Measurements from ENCODE around the gene PDCD5. TPM values are rescaled to one million over a fixed set of nuclear protein-coding genes. Genes with fewer than 3 reads are reported as not detected.

Gene PDCD5
- total and polyA plus RNA-seq, 2 experiments from 2014 or later = 236 to 275 TPM

DNA sequence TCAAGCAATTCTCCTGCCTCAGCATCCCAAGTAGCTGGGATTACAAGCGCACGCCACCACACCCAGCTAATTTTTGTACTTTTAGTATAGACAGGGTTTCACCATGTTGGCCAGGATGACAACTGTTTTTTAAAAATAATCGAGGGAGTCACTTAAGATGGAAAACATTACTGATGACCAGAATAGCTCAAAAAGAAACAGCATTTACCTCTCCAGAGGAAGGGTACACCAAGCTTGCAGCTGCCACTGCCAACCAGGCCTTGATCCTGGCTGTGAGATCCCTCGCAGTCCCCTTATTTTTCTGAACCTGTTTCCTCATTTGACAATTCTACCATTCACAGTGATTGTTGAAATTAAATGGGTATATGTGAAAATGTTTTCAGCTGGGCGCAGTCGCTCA is 14.5 kb downstream of the PDCD5 start:
- Histone ChIP-seq H3K4me1 (ENCODE audit: low read depth) (no peaks in the 10 kb centered on the region), H3K27me3 (no peaks in the 10 kb centered on the region), H3K27ac (no peak overlapping the region), H3K4me3 (no peak overlapping the region), H3K36me3 (peaks cover 33% of the 10 kb centered on the region), H3K9me3 (ENCODE audit: low read depth) (no peaks in the 10 kb centered on the region)
- no peak for DNase-seq (ENCODE audit: low read depth in 1 of 2, low spot score in 1 of 2)
- TF ChIP-seq, protein P1, sequence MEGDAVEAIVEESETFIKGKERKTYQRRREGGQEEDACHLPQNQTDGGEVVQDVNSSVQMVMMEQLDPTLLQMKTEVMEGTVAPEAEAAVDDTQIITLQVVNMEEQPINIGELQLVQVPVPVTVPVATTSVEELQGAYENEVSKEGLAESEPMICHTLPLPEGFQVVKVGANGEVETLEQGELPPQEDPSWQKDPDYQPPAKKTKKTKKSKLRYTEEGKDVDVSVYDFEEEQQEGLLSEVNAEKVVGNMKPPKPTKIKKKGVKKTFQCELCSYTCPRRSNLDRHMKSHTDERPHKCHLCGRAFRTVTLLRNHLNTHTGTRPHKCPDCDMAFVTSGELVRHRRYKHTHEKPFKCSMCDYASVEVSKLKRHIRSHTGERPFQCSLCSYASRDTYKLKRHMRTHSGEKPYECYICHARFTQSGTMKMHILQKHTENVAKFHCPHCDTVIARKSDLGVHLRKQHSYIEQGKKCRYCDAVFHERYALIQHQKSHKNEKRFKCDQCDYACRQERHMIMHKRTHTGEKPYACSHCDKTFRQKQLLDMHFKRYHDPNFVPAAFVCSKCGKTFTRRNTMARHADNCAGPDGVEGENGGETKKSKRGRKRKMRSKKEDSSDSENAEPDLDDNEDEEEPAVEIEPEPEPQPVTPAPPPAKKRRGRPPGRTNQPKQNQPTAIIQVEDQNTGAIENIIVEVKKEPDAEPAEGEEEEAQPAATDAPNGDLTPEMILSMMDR (IDR thresholded peaks at IDR 0.05; ENCODE audit: low read depth, low read length) = no peak

DNA sequence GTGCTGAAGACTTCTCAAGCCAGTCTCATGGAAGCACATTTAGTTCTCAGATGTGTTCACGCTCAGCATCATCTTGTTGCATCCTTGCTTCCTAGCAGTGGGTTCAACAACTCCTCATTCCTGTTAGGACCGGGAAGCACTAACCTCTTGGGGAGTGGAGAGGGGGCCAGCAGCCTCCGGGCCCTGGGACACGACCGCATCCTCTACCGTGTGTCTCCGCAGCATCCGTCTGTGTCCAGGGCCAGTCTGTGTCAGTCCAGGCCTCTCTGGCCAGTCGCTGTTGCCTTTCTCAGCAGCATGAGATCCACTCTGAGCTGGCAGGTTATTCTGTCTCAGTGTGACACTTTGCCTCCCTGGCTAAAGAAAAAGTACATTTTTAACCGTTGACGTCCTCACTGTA is 17.0 kb downstream of the PDCD5 start:
- Histone ChIP-seq H3K4me3 (no peak overlapping the region), H3K36me3 (peaks cover 36% of the 10 kb centered on the region), H3K27me3 (no peaks in the 10 kb centered on the region), H3K27ac (peak overlapping the region; percentile 54), H3K9me3 (ENCODE audit: low read depth) (no peaks in the 10 kb centered on the region), H3K4me1 (ENCODE audit: low read depth) (no peaks in the 10 kb centered on the region)
- TF ChIP-seq, protein P1 (IDR thresholded peaks at IDR 0.05; ENCODE audit: low read depth, low read length) = no peak
- DNase-seq (ENCODE audit: low read depth in 1 of 2, low spot score in 1 of 2) = no peak

DNA sequence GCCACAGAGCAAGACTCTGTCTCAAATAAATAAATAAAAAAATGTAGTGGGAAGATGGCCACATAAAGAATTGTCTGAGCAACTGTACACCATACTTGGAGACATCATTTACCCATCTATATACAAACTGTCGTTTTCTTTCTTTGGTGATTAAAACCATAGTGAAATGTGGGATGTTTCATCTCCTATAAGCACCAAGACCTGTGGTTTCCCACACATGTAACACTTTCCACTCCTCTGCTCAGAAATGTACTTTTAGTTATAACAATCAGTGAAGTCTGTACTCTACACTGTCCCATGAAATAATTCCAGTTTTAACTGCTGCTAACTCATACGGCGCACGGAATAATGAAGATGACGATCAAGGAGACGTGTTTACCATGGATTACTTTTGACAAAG is 18.3 kb downstream of the PDCD5 start:
- TF ChIP-seq, protein P1 (IDR thresholded peaks at IDR 0.05; ENCODE audit: low read depth, low read length) = no peak
- Histone ChIP-seq H3K27me3 (no peaks in the 10 kb centered on the region), H3K4me3 (no peak overlapping the region), H3K4me1 (ENCODE audit: low read depth) (no peaks in the 10 kb centered on the region), H3K9me3 (ENCODE audit: low read depth) (no peaks in the 10 kb centered on the region), H3K27ac (no peak overlapping the region), H3K36me3 (peaks cover 34% of the 10 kb centered on the region)
- DNase-seq (ENCODE audit: low read depth in 1 of 2, low spot score in 1 of 2) = no peak

DNA sequence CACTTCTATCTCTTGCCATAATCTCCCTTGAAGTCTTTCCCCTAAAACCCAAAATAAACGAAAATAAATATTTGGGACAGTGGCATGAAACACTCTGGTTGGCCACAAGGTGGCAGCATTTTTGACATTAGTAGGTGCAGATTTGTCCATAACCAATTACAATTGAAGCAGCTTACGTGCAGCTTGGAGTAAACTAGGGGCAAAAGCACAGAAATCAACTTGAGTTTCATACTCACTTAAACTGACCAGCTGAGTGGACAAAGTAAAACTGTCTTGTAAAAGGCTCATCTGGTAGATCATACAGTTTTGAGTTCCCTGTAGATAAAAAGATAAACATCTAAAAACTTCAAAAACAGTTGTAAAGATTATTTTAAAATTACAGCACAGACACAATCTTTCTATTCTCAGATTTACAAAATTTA is 18.8 kb downstream of the PDCD5 start:
- peak; percentile 63 to 80 for DNase-seq (ENCODE audit: low read depth in 1 of 2, low spot score in 1 of 2)
- H3K4me3 ChIP-seq = no peak overlapping the region
- H3K27ac ChIP-seq = no peak overlapping the region
- no peaks in the 10 kb centered on the region for H3K9me3 ChIP-seq (ENCODE audit: low read depth)
- TF ChIP-seq, protein P1 (IDR thresholded peaks at IDR 0.05; ENCODE audit: low read depth, low read length) = peak; percentile 69
- H3K4me1 ChIP-seq (ENCODE audit: low read depth) = no peaks in the 10 kb centered on the region
- peaks cover 34% of the 10 kb centered on the region for H3K36me3 ChIP-seq
- H3K27me3 ChIP-seq = no peaks in the 10 kb centered on the region

DNA sequence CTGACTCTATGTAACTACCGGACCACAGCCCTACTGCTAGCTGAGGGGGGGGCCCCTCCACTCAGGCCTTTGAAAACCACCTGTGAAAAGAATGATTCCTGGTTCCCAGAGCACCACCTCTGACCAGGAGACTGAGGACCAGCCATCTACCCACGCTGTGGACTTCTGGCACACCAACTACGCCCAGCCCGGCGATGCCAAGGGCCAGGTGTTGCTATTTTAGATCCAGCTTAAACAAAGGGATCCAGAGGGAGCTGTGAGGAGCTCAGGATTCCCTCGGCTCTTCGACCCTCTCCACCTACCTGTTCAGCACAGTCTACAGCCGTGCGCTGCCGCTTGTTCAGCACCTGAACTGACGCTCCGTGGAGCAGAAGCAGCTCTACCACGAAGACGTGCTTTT is 23.0 kb downstream of the PDCD5 start:
- TF ChIP-seq, protein P1 (IDR thresholded peaks at IDR 0.05; ENCODE audit: low read depth, low read length) = no peak
- no peak overlapping the region for H3K27ac ChIP-seq
- DNase-seq (ENCODE audit: low read depth in 1 of 2, low spot score in 1 of 2) = no peak
- no peaks in the 10 kb centered on the region for H3K4me1 ChIP-seq (ENCODE audit: low read depth)
- no peaks in the 10 kb centered on the region for H3K9me3 ChIP-seq (ENCODE audit: low read depth)
- peaks cover 15% of the 10 kb centered on the region for H3K36me3 ChIP-seq
- no peak overlapping the region for H3K4me3 ChIP-seq
- no peaks in the 10 kb centered on the region for H3K27me3 ChIP-seq

DNA sequence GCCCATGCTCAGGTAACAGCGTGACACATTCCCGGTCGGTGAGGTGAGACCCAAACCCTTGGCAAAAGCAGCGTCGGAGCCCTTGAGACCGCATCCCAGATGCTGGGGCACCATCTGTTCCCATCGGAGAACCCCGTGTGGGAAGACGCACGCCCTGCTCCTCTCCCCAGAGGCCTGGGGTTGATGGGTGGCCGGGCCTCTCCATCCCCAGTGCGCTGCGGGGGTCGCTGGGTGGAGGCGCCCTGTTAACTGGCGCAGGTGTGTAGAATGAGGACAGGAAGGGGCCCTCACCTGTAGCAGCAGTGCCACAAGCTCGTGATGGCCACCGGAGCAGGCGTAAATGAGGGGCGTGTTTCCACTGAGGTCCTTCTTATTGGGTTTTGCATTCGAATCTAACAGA is 24.6 kb downstream of the PDCD5 start:
- H3K36me3 ChIP-seq = peaks cover 9% of the 10 kb centered on the region
- no peaks in the 10 kb centered on the region for H3K4me1 ChIP-seq (ENCODE audit: low read depth)
- no peak for DNase-seq (ENCODE audit: low read depth in 1 of 2, low spot score in 1 of 2)
- TF ChIP-seq, protein P1 (IDR thresholded peaks at IDR 0.05; ENCODE audit: low read depth, low read length) = no peak
- H3K27ac ChIP-seq = no peak overlapping the region
- H3K9me3 ChIP-seq (ENCODE audit: low read depth) = no peaks in the 10 kb centered on the region
- no peaks in the 10 kb centered on the region for H3K27me3 ChIP-seq
- no peak overlapping the region for H3K4me3 ChIP-seq

Data from cardiac muscle cell (in vitro differentiated cells and primary cell).